Measurements from ENCODE around the gene AUTS2.
"Not testable (repeated sequence)": the region's sequence is repeated elsewhere in the genome, so short reads cannot be mapped to it uniquely, and the experiment has no call there.

AUTS2 gene

DNA sequence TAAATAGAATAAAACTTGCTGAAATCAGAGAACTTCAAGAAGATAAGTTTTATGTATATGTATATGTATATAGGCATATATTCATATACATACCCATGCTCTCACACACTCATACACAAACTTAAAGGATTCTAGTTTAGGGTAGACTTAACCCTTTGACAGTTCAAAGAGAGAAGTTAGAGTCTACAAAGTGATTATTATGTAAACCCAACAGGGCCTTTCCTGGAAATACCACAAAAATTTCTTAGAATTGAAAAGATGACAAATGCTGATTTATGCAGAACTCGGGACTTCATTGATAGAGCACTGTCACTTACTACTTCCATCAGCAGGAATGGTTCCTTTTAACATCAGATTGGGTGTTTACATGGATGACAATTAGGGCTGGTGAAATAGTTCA, 763.5 kb downstream of the AUTS2 start:
- no peak overlapping the region for H3K4me3 ChIP-seq (ENCODE audit: low read depth in 1 of 2, low read length in 1 of 2)
- no peaks in the 10 kb centered on the region for H3K9me3 ChIP-seq
- TF ChIP-seq, protein P1, sequence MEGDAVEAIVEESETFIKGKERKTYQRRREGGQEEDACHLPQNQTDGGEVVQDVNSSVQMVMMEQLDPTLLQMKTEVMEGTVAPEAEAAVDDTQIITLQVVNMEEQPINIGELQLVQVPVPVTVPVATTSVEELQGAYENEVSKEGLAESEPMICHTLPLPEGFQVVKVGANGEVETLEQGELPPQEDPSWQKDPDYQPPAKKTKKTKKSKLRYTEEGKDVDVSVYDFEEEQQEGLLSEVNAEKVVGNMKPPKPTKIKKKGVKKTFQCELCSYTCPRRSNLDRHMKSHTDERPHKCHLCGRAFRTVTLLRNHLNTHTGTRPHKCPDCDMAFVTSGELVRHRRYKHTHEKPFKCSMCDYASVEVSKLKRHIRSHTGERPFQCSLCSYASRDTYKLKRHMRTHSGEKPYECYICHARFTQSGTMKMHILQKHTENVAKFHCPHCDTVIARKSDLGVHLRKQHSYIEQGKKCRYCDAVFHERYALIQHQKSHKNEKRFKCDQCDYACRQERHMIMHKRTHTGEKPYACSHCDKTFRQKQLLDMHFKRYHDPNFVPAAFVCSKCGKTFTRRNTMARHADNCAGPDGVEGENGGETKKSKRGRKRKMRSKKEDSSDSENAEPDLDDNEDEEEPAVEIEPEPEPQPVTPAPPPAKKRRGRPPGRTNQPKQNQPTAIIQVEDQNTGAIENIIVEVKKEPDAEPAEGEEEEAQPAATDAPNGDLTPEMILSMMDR (IDR thresholded peaks at IDR 0.05) = no peak
- no peaks in the 10 kb centered on the region for H3K4me1 ChIP-seq (ENCODE audit: control insufficient read depth in 1 of 2, insufficient read depth in 1 of 2, low read depth in 1 of 2, low read length in 1 of 2)
- no peaks in the 10 kb centered on the region for H3K36me3 ChIP-seq
- no peak overlapping the region for H3K27ac ChIP-seq
- H3K27me3 ChIP-seq = no peaks in the 10 kb centered on the region

DNA sequence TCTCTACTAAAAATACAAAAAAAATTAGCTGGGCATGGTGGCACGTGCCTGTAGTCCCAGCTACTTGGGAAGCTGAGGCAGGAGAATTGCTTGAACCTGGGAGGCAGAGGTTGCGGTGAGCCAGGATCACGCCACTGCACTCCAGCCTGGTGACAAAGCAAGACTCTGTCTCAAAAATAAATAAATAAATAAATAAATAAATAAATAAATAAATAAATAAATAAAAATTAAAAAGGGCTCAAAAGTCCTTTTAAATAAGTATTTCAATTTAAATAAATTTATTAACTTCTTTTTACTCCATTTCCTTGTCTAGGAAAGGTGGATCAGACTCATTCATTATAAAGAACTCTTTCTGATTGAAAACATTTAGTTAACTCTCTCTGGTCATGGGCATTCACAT, 766.1 kb downstream of the AUTS2 start:
- H3K4me3 ChIP-seq (ENCODE audit: low read depth in 1 of 2, low read length in 1 of 2); H3K9me3 ChIP-seq; H3K27ac ChIP-seq; H3K36me3 ChIP-seq; H3K27me3 ChIP-seq; H3K4me1 ChIP-seq (ENCODE audit: control insufficient read depth in 1 of 2, insufficient read depth in 1 of 2, low read depth in 1 of 2, low read length in 1 of 2): not testable (repeated sequence)

DNA sequence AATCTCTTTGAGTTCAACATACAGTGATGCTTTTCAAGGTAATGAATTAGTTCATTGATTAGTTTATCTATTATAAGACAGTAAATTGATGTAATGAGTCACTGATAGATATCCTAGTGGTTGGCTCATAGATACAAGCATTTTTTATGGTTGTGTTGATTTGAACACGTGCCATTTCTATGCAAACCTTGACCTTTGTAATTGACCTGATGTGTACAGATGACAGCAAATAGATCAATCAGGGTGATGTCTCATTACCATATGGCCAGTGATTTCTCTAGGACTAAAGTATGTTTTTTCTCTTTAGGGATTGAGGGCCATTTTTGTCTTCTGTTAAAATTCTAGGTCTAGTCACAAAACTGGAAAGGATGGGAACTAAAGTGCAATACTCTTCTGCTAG, 773.4 kb downstream of the AUTS2 start:
- Histone ChIP-seq H3K4me1 (ENCODE audit: control insufficient read depth in 1 of 2, insufficient read depth in 1 of 2, low read depth in 1 of 2, low read length in 1 of 2) (no peaks in the 10 kb centered on the region), H3K27ac (no peak overlapping the region), H3K27me3 (no peaks in the 10 kb centered on the region), H3K4me3 (ENCODE audit: low read depth in 1 of 2, low read length in 1 of 2) (no peak overlapping the region), H3K36me3 (no peaks in the 10 kb centered on the region), H3K9me3 (no peaks in the 10 kb centered on the region)
- TF ChIP-seq, protein P1 (IDR thresholded peaks at IDR 0.05) = no peak

DNA sequence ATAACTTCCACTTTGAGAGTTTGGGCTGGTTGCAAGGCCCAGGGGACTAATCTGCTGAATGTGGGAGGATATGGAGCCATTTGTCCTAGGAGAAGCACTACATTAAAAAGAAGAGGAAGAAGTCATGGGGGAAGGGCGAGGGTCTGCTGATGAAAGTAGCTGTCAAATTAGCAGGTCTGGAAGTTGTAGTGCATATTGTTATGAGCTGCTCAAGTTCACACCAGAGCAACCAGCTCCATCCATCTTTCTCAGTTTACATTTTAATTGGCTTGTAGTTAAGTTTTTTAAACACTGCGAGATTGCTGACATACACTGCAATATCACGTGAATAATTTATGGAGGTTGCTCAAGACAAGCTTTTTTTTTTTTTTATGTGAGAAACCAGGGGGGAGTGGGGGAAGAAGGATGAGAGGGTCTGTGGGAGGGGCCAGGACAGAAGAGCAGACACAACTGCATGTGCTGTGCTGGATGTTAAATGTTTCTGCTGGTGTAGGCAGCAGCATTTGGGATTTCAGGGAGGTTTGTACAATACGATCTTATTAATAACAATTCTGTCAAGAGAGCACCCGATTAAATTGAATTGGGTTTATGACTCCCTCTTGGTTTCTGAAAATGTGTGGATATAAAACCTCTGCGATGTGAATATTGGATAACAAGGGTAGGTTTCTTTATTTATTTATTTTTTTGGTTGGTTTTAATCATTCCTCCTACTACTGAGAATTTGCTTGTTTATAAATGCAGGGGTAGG, 774.7 kb downstream of the AUTS2 start:
- TF ChIP-seq, protein P1 (IDR thresholded peaks at IDR 0.05) = no peak
- Histone ChIP-seq H3K4me3 (ENCODE audit: low read depth in 1 of 2, low read length in 1 of 2) (no peak overlapping the region), H3K27ac (no peak overlapping the region), H3K36me3 (no peaks in the 10 kb centered on the region), H3K4me1 (ENCODE audit: control insufficient read depth in 1 of 2, insufficient read depth in 1 of 2, low read depth in 1 of 2, low read length in 1 of 2) (no peaks in the 10 kb centered on the region), H3K27me3 (no peaks in the 10 kb centered on the region), H3K9me3 (no peaks in the 10 kb centered on the region)

DNA sequence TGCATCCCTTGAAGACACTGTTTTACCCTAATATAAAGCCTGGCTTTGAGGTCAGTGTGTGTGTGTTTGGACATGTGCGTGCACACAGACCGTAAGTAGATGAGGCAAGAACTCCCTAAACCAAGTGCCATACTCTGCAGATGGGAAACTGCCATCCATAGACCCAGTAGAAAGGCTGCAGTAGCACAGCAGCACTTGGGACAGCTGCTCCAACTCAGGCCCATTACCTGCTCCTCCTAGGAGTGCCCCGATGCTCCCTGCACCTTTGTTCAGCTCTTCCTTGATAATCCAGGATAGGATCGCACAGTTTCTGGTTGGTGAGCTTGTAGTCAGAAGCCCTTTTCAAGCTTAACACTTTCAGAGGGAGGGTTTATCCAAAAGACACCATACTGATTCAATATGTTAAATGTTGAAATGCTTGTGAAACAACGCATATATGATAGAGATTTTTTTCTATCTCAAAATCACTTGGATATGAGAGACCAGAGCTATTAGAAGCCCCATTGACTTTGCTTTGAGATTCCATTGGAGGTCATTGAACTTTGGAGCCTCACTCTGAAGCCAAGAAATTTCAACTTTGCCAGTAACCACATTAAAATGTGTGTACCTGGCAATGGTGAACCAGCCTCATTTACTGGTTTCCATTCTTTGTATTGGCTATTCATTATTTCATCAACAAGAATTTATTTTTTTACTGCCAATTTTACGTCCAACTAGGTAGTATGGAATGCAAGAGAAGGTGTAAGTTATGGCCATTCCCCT, 776.7 kb downstream of the AUTS2 start:
- H3K4me3 ChIP-seq (ENCODE audit: low read depth in 1 of 2, low read length in 1 of 2) = no peak overlapping the region
- TF ChIP-seq, protein P1 (IDR thresholded peaks at IDR 0.05) = no peak
- H3K9me3 ChIP-seq = no peaks in the 10 kb centered on the region
- no peaks in the 10 kb centered on the region for H3K36me3 ChIP-seq
- no peaks in the 10 kb centered on the region for H3K27me3 ChIP-seq
- no peak overlapping the region for H3K27ac ChIP-seq
- H3K4me1 ChIP-seq (ENCODE audit: control insufficient read depth in 1 of 2, insufficient read depth in 1 of 2, low read depth in 1 of 2, low read length in 1 of 2) = no peaks in the 10 kb centered on the region

DNA sequence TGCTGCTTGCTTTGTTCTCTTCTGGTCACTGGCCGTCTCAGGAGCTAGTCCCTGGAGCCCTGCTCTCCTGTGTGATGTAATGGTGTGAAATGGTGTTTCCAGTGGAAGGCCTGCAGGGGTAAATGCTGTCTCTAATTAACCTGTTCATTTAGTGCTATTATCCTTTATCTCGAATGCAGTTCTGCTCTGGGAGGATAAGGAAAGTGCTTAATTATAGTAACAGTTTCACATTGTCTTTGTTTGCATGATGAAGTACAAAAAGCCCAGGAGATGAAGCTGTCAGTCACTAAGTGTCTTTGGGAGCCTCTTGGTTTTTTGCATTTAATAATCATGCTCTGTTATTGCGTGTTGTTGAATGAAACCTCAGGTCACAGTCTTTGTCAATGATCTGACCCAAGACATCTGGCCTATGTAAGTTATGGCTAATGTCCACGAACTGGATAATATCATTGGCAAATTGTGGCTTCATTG, 778.3 kb downstream of the AUTS2 start:
- Histone ChIP-seq H3K4me3 (ENCODE audit: low read depth in 1 of 2, low read length in 1 of 2) (no peak overlapping the region), H3K27me3 (no peaks in the 10 kb centered on the region), H3K9me3 (no peaks in the 10 kb centered on the region), H3K4me1 (ENCODE audit: control insufficient read depth in 1 of 2, insufficient read depth in 1 of 2, low read depth in 1 of 2, low read length in 1 of 2) (no peaks in the 10 kb centered on the region), H3K27ac (no peak overlapping the region), H3K36me3 (no peaks in the 10 kb centered on the region)
- TF ChIP-seq, protein P1 (IDR thresholded peaks at IDR 0.05) = no peak

Data from neutrophil (primary cell).